Stimulated activated CD4-positive, alpha-beta T cell treated with anti-CD3 and anti-CD28 coated beads, Interleukin-12 subunit alpha, Interleukin-12 subunit beta, amount 100 ng/mL, for 24 hours (primary cell): Measurements from ENCODE around the gene PBLD.

Experiments used
- DNase-seq, 2 experiments: peaks; one replicate each; pipeline ENCODE4 v3.0.0-alpha.2; 2020; ENCODE audit warnings: low read depth in 2 of 2

Gene PBLD

DNA sequence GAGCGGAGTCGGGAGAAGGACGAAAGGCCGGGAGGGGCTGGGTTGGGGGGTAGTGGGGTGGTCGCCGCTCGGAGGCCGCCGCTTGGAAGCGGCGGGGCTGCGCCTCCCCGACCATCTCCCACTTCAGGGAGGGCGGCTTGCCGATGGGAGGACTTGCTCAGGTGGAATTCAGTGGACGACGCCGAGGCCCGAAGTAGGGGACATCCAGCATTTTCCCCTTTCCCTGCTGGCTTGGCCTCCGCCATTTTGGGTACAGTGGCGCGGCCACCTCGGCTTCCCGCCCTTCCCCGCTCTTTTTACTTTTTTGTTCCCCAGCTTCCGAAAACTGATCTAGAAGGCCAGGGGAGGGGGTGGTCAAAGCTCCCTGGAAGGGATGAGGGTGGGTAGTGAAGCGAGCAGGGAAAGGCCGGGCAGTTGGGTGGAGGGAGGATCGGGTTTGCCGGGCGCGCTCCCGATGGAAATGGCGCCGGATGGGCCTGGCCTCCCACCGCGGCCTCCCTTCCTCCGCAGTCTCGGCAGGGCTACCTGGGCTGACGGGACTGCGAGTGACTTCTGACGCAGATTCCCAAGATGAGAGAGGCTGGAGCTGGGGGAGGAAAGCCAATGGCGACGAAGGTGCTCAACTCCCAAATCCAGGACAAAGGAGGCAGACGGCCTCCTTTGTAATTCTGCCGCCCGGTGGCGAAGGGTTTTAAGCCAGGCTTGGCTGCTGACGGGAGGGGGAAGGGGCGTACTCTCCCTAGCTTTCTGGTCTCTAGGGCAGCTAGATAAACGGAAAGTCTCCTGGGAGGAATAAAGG is at the start of gene PBLD:
Gene PBLD, minus strand, starts transcription at position 670 of the 799 bp plus-strand sequence. CDS start 26,084 bp downstream, outside the sequence.
- peak; percentile 33 to 47 for DNase-seq

DNA sequence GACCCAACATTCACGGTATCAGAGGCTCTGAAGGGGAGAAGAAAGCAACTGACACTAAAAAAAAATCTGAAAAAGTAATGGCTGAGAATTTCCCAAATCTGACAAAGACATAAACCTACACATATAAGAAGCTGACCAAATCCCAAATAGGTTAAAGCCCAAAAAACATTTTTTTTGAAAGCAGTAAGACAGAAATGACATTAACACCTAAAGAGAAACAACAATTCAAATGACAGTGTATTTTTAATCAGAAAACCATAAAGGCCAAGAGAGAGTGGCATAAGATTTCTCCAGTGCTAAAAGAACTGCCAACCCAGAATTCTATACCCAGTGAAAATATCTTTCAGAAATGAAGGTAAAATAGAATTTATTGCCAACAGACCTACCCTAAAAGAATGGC is 38.9 kb upstream of the PBLD start:
- DNase-seq, result no peak

GRCh38 chr10:68367121-68367520 is 34.4 kb upstream of the PBLD start:
- no peak for DNase-seq

DNA sequence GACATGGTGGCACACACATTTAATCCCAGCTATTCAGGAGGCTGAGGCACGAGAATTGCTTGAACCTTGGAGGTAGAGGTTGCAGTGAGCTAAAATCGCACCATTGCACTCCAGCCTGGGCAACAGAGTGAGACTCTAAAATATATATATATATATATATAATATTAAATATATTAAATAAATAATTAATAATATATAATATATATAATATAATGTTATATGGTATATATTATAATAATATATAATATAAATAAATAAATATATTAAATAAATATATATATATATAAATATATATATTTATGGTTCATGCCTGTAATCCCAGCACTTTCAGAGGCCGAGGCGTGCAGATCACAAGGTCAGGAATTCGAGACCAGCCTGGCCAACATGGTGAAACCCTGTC is 33.9 kb upstream of the PBLD start:
- no peak for DNase-seq

DNA sequence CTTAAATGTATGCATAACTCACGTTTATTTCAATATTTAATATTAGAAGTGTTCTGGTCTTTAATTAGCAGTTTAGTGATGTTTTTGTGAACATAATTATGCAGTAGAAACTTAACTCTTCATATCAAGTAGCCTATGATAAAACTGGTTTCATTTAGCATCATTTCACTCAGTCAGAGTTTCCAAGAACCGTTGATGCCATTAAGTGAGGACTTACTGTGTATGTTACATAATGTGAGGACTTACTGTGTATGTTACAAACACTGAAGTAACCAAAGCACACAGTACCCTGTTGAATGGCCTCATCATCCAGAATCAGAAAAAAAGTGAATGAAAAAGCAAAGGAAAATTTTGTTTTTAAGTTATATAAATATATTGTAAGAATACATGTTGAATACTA is 32.9 kb upstream of the PBLD start:
- no peak for DNase-seq

- DNase-seq, result no peak
These were observed 31.6 kb upstream of the PBLD start for GRCh38 chr10:68364101-68364886.

DNA sequence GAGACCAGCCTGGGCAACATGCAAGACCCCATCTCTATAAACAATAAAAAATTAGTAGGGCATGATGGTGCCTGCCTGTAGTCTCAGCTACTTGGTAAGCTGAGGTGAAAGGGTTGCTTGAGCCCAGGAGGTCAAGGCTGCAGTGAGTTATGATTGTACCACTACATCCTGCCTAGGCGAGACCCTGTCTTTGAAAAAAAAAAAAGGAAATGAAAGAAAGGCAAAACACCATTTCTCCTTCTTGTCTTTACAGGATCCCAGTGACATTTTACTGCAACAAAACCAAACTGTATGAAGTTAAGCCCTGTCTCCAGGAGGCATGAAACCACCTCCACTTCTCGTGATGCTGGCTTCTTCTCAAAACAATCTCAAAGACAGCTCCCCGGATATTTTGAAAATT is 29.9 kb upstream of the PBLD start:
- no peak for DNase-seq

GRCh38 chr10:68359189-68359588 is 26.5 kb upstream of the PBLD start:
- DNase-seq, result no peak

GRCh38 chr10:68353537-68353936 is 20.8 kb upstream of the PBLD start:
- DNase-seq, result no peak

GRCh38 chr10:68348265-68348741 is 15.6 kb upstream of the PBLD start:
- DNase-seq, result peak; percentile 19 to 23

- DNase-seq, result no peak
These were observed 14.0 kb upstream of the PBLD start for GRCh38 chr10:68346774-68347173.

- no peak for DNase-seq
These were observed 12.9 kb upstream of the PBLD start for GRCh38 chr10:68345621-68346020.

- DNase-seq, result no peak
These were observed 10.3 kb upstream of the PBLD start for GRCh38 chr10:68342909-68343516.

- no peak for DNase-seq
These were observed 7.8 kb upstream of the PBLD start for GRCh38 chr10:68340358-68341080.

- DNase-seq, result no peak
These were observed 4.1 kb upstream of the PBLD start for GRCh38 chr10:68336754-68337351.

DNA sequence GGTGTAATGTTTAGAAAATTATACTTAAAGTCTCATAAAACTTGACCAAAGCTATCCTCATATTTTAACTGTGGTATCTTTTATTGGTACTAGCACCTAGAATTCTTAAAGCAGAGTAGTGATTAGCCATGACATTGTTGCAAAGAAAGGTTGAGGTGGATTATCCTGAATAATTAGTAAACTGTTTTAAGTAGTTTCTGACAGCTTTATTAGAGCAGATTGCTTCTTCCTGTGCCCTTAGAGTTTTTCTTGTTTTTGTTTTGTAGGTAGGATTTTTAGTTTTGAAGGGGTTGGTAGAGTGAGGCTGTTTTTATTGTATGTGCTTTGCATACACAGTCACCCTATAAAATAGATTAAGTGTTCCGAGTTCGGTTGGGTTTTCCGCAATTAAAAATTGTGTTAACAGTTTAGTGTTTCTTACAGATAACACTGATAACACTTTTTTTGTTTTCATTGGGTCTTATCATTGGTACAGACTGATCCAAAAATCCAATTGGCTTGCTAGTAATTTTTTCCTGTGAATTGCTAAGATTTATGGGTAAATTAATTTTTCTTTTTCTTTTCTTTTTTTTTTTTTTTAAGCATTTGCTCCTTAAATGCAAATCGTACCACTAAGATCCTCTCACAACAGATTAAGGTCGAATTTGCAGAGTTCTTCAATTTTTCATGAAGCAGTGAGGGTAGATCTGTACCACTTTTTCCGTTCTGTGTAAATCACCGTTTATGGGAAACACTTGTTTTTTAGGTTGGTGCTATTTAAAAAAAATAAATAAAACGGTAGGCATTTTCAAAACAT is 2.1 kb upstream of the PBLD start:
- no peak for DNase-seq

DNA sequence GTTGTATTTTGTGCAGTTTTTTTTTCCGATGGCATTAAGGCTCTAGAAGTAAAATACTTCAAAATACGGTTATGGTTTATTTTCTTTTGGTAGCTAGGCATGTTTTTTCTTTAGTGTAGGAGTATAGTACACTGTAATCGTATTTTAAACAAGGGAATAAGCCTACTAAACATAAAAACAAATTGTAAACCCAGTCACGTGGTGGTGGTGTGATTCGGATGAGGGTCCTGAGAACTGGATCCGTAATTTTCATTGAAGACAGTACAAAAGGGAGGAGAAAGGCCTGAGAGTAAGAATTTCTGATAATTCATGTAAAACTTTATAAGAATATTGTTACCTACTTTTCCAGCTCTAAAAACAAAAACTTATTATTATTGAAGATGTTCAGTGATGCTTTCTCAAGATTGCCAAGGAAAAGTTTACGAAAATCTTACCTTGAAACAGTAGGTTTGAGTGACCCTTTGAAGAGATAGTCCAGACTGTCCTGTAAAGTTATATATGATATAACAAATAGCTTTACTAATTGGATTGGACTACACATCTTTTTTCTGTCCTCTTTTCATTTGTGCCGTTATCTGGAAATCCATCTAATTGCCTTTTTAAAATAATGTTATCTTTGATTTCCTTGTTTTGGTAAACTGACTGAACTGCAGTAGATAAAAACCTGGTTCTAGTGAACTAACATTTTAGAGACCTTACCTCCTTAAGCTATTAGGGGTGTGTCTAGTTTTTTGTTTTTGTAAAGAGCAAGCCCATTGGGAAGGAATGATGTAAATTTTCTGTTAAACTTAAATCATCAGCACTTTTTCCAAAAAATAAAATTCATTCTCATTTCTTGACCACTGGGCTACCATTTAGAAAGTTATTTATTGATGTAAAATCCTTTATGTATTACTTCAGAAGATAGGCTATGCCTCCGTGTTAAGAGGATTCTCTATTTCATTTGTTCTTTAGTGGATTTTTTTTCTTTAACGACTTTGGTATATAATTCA is 1.0 kb upstream of the PBLD start:
- no peak for DNase-seq

GRCh38 chr10:68333058-68333395 is 299 bp upstream of the PBLD start:
- DNase-seq, result no peak

DNA sequence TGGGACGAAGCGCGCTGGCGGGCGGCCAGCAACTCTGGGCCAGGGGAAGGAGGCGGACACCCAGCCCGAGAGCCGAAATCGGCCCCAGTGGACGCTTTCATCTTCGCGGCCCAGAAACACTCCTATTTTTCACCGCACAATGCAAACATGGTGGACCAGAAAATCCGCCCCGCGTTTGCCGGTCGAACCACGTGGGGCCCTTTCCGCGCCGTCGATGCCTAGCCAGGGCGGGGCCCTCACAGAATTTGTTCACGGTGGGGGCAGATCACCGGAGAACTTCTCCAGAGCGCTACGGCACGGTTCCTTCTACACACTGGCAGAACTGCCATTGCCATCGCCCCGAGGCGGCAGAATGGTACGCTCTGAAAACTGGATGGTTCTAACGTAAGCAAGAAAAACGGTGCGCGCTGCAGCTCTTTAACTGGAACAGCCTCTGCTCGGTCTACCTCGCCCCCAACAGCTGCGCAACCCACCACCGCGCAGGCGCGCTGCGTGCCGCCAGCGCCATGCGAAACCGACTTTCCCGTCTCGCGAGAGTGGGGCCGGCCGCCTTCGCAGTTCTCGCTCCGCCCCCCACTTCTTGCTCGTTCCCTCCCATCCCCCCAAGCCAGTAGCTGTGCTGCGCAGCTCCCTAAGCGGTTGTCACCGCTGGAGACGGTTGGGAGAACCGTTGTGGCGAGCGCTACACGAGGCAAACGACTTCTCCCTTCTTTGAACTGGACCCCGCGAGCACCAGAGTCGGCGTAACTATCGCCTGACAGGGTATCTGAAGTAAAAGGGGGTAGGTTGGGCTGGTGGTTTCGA is 1.1 kb downstream of the PBLD start, which contains the start of gene HNRNPH3:
Gene HNRNPH3, plus strand, starts transcription at position 610 of the 804 bp plus-strand sequence. CDS start 5,158 bp downstream, outside the sequence.
- peak; percentile 97 to 98 for DNase-seq
